HG02759 (cell line): ENCODE results near the gene NBAS.

ENCODE experiments used
- ATAC-seq: cut with Tn5 transposase; IDR thresholded peaks from one replicate; pipeline ENCODE4 v1.9.1; 2021; ENCODE audit warnings: mild to moderate bottlenecking, moderate library complexity; ENCODE audit not compliant: unreplicated experiment

The NBAS gene

GRCh38 chr2:15560988-15561573 is at the start of gene NBAS:
NBAS (minus strand) TSS chr2:15561334; CDS start chr2:15561304, 30 bp downstream.
- peak; percentile 91 for ATAC-seq

- no peak for ATAC-seq
Measured at GRCh38 chr2:15610430-15610952, 49.4 kb upstream of the NBAS start.

- ATAC-seq: no peak
Measured at GRCh38 chr2:15609341-15610042, 48.4 kb upstream of the NBAS start.

GRCh38 chr2:15608392-15608761 is 47.2 kb upstream of the NBAS start:
- no peak for ATAC-seq

GRCh38 chr2:15607709-15608391 is 46.7 kb upstream of the NBAS start:
- ATAC-seq: no peak

GRCh38 chr2:15606481-15607441 is 45.6 kb upstream of the NBAS start:
- ATAC-seq: no peak

GRCh38 chr2:15605721-15606120 is 44.6 kb upstream of the NBAS start:
- no peak for ATAC-seq

- ATAC-seq: no peak
Measured at GRCh38 chr2:15603948-15604347, 42.8 kb upstream of the NBAS start.

- no peak for ATAC-seq
Measured at GRCh38 chr2:15603044-15603765, 42.1 kb upstream of the NBAS start.

- ATAC-seq: no peak
Measured at GRCh38 chr2:15602393-15602792, 41.3 kb upstream of the NBAS start.

- no peak for ATAC-seq
Measured at GRCh38 chr2:15601681-15602080, 40.5 kb upstream of the NBAS start.

- ATAC-seq: no peak
Measured at GRCh38 chr2:15599994-15600393, 38.9 kb upstream of the NBAS start.

- ATAC-seq: no peak
Measured at GRCh38 chr2:15596968-15597367, 35.8 kb upstream of the NBAS start.

GRCh38 chr2:15596350-15596749 is 35.2 kb upstream of the NBAS start:
- no peak for ATAC-seq

- no peak for ATAC-seq
Measured at GRCh38 chr2:15595936-15596335, 34.8 kb upstream of the NBAS start.

GRCh38 chr2:15595342-15595905 is 34.3 kb upstream of the NBAS start:
- ATAC-seq: no peak

- ATAC-seq: no peak
Measured at GRCh38 chr2:15594291-15595256, 33.4 kb upstream of the NBAS start.

- ATAC-seq: no peak
Measured at GRCh38 chr2:15593327-15593705, 32.2 kb upstream of the NBAS start.
